Neural cell (in vitro differentiated cells): ENCODE results near the gene TSPAN9. TPM values are rescaled to one million over a fixed set of nuclear protein-coding genes. Genes with fewer than 3 reads are reported as not detected.

Source experiments
- H2AFZ ChIP-seq: fragments of 200-600, 300-800 bp; sonication (generic), shearing (Covaris generic); 2 replicates; pipeline ENCODE4 v1.6.0; 2014; ENCODE audit warnings: low read depth, mild to moderate bottlenecking, antibody characterized with exemption, low read length, moderate library complexity
- H3F3A ChIP-seq: fragments of 200-600 bp; shearing (Covaris generic); 2 replicates; pipeline ENCODE4 v1.6.1; 2016; ENCODE audit warnings: mild to moderate bottlenecking, moderate library complexity, mixed read lengths, antibody characterized with exemption, low read length; ENCODE audit not compliant: insufficient read depth, poor library complexity, severe bottlenecking
- H3K27ac ChIP-seq: fragments of 200-600, 300-800 bp; sonication (generic), shearing (Covaris generic); 2 replicates; pipeline ENCODE4 v1.5.1; 2014; ENCODE audit warnings: mild to moderate bottlenecking, low read length, moderate library complexity
- H3K27me3 ChIP-seq: fragments of 300-800, 200-600 bp; sonication (generic), shearing (Covaris generic); 2 replicates; pipeline ENCODE4 v1.6.0; 2014; ENCODE audit warnings: mild to moderate bottlenecking, low read depth, low read length, moderate library complexity; ENCODE audit not compliant: insufficient read depth
- H3K36me3 ChIP-seq: fragments of 300-800, 200-600 bp; sonication (generic), shearing (Covaris generic); 2 replicates; pipeline ENCODE4 v1.5.1; 2014; ENCODE audit warnings: mild to moderate bottlenecking, antibody characterized with exemption, low read length, moderate library complexity; ENCODE audit not compliant: insufficient read depth
- H3K4me2 ChIP-seq: fragments of 300-800, 200-600 bp; sonication (generic), shearing (Covaris generic); 2 replicates; pipeline ENCODE4 v1.6.0; 2014; ENCODE audit warnings: mild to moderate bottlenecking, low read length
- H3K4me3 ChIP-seq: fragments of 300-800, 200-600 bp; sonication (generic), shearing (Covaris generic); 2 replicates; pipeline ENCODE4 v1.5.1; 2014; ENCODE audit warnings: mild to moderate bottlenecking, low read length, moderate library complexity
- H3K79me2 ChIP-seq: fragments of 200-600 bp; shearing (Covaris generic); replicated peaks from 2 replicates; pipeline ENCODE4 v1.6.0; 2014; ENCODE audit warnings: mild to moderate bottlenecking, low read length, moderate library complexity; ENCODE audit not compliant: insufficient read depth
- H3K9ac ChIP-seq: fragments of 300-800, 200-600 bp; sonication (generic), shearing (Covaris generic); 2 replicates; pipeline ENCODE4 v1.6.1; 2016; ENCODE audit warnings: mild to moderate bottlenecking, low read length, mixed read lengths
- H3K9me2 ChIP-seq: fragments of 200-600 bp; shearing (Covaris generic); 2 replicates; pipeline ENCODE4 v1.6.1; 2016; ENCODE audit warnings: mild to moderate bottlenecking, low read length, mixed read lengths; ENCODE audit not compliant: insufficient read depth
- H3K9me3 ChIP-seq: fragments of 200-600, 300-800 bp; sonication (generic), shearing (Covaris generic); 2 replicates; pipeline ENCODE4 v1.6.1; 2016; ENCODE audit warnings: mild to moderate bottlenecking, mixed run types, low read length, moderate library complexity, mixed read lengths
- H4K20me1 ChIP-seq: fragments of 200-600 bp; shearing (Covaris generic); 2 replicates; pipeline ENCODE4 v1.6.1; 2016; ENCODE audit warnings: mild to moderate bottlenecking, mixed run types; ENCODE audit not compliant: insufficient read depth
- CTCF ChIP-seq: fragments of 450-650 bp; IDR thresholded peaks from 2 replicates; pipeline ENCODE4 v1.5.1; 2014; ENCODE audit warnings: antibody characterized with exemption, mild to moderate bottlenecking, moderate library complexity; ENCODE audit not compliant: poor library complexity, severe bottlenecking
- EP300 ChIP-seq: fragments of 450-650 bp; conservative IDR thresholded peaks from 2 replicates; pipeline ENCODE4 v1.6.1; 2014; ENCODE audit warnings: antibody characterized with exemption, mild to moderate bottlenecking, moderate library complexity; ENCODE audit not compliant: poor library complexity, severe bottlenecking
- EZH2 ChIP-seq: fragments of 200-600, 300-800 bp; shearing (Covaris generic), sonication (generic); IDR thresholded peaks from 2 replicates; pipeline ENCODE4 v1.6.1; 2014; ENCODE audit warnings: antibody characterized with exemption, low read length, borderline replicate concordance, mild to moderate bottlenecking; ENCODE audit not compliant: insufficient read depth, poor library complexity, severe bottlenecking
- MXI1 ChIP-seq: fragments of 450-650 bp; conservative IDR thresholded peaks from 2 replicates; pipeline ENCODE4 v1.6.1; 2014; ENCODE audit warnings: antibody characterized with exemption, mild to moderate bottlenecking; ENCODE audit not compliant: poor library complexity, severe bottlenecking
- POLR2AphosphoS5 ChIP-seq: IDR thresholded peaks from 2 replicates; pipeline ENCODE4 v1.6.1; 2012
- RAD21 ChIP-seq: fragments of 450-650 bp; conservative IDR thresholded peaks from 2 replicates; pipeline ENCODE4 v1.6.1; 2014; ENCODE audit warnings: antibody characterized with exemption, mild to moderate bottlenecking, moderate library complexity
- REST ChIP-seq: IDR thresholded peaks from 2 replicates; pipeline ENCODE4 v1.6.1; 2012; ENCODE audit warnings: borderline replicate concordance
- SMC3 ChIP-seq: fragments of 450-650 bp; conservative IDR thresholded peaks from 2 replicates; pipeline ENCODE4 v1.6.1; 2014; ENCODE audit warnings: antibody characterized with exemption, mild to moderate bottlenecking, moderate library complexity; ENCODE audit not compliant: poor library complexity
- TAF1 ChIP-seq: IDR thresholded peaks from 2 replicates; pipeline ENCODE4 v1.6.1; 2012; ENCODE audit warnings: low read depth
- polyA plus RNA-seq: library from polyadenylated mRNA; depleted of rRNA; stranded (reverse); fragments of >200 nt; gene quantifications from 2 replicates; pipeline ENCODE4 v1.2.3, GENCODE V29; 2014

The TSPAN9 gene
- polyA plus RNA-seq, 1 donor from 2014 or later = 11.9 TPM

- TF ChIP-seq REST = no peak
These were observed 173.9 kb downstream of the TSPAN9 start for GRCh38 chr12:3251067-3251466.

GRCh38 chr12:3251691-3252090 lies 174.5 kb downstream of the TSPAN9 start:
- Histone ChIP-seq H4K20me1 (no peaks in the 10 kb centered on the region), H3K4me3 (no peak overlapping the region), H3K27me3 (no peaks in the 10 kb centered on the region), H3K27ac (no peak overlapping the region), H3K79me2 (no peaks in the 10 kb centered on the region), H3F3A (no peaks in the 10 kb centered on the region), H2AFZ (no peak overlapping the region), H3K9me3 (no peaks in the 10 kb centered on the region), H3K36me3 (no peaks in the 10 kb centered on the region), H3K9me2 (no peaks in the 10 kb centered on the region), H3K9ac (no peak overlapping the region), H3K4me2 (no peak overlapping the region)
- TF ChIP-seq CTCF = no peak
- TF ChIP-seq SMC3 = no peak
- no peak for TF ChIP-seq TAF1
- TF ChIP-seq POLR2AphosphoS5 = no peak
- TF ChIP-seq REST = no peak
- no peak for TF ChIP-seq EP300
- no peak for TF ChIP-seq RAD21
- TF ChIP-seq MXI1 = no peak
- TF ChIP-seq EZH2 = no peak

More at GRCh38 chr12:3251067-3251466, 173.9 kb downstream of the TSPAN9 start:
- H2AFZ ChIP-seq = no peak overlapping the region
- no peaks in the 10 kb centered on the region for H3K27me3 ChIP-seq
- no peaks in the 10 kb centered on the region for H3K36me3 ChIP-seq
- H3F3A ChIP-seq = no peaks in the 10 kb centered on the region
- H3K9me3 ChIP-seq = no peaks in the 10 kb centered on the region
- H3K4me2 ChIP-seq = no peak overlapping the region
- no peak overlapping the region for H3K27ac ChIP-seq
- no peak overlapping the region for H3K4me3 ChIP-seq
- no peaks in the 10 kb centered on the region for H4K20me1 ChIP-seq
- no peaks in the 10 kb centered on the region for H3K9me2 ChIP-seq
- no peaks in the 10 kb centered on the region for H3K79me2 ChIP-seq
- no peak overlapping the region for H3K9ac ChIP-seq
